ENCODE data around the gene WDR47. TPM values are rescaled to one million over a fixed set of nuclear protein-coding genes. Genes with fewer than 3 reads are reported as not detected.

Gene WDR47
- total RNA-seq, 1 experiment from 2014 or later = 6.6 TPM

- no peak overlapping the region for H2AK5ac ChIP-seq (ENCODE audit: insufficient read length, low read length)
- H3K9ac ChIP-seq (ENCODE audit: extremely low read depth, insufficient read length, low read length) = no peak overlapping the region
- H3K4ac ChIP-seq (ENCODE audit: low read depth, low read length) = no peak overlapping the region
- no peak overlapping the region for H2BK20ac ChIP-seq (ENCODE audit: low read depth, low read length, poor library complexity, severe bottlenecking)
- Mint-ChIP-seq H3K36me3 (ENCODE audit: insufficient read depth in 1 of 3, low read depth in 3 of 3) (no peaks in the 10 kb centered on the region), H3K9me3 (no peaks in the 10 kb centered on the region), H3K27ac (no peak overlapping the region; a peak in 1 of 7 replicates), H3K4me3 (no peak overlapping the region), H3K4me1 (peaks cover 0 to 2% of the 10 kb centered on the region in 2 experiments; a peak in 3 of 4 replicates), H3K27me3 (ENCODE audit: low read depth) (no peaks in the 10 kb centered on the region)
- H2BK15ac ChIP-seq (ENCODE audit: low read depth, low read length) = no peak overlapping the region
- TF ChIP-seq CTCF (conservative IDR thresholded peaks at IDR 0.05) = no peak
- no peak for DNase-seq
- no peak overlapping the region for H3T11ph ChIP-seq (ENCODE audit: low read length)
- no peak overlapping the region for H2BK5ac ChIP-seq (ENCODE audit: insufficient read length, low read length)
- H2BK120ac ChIP-seq (ENCODE audit: low read depth, low read length, poor library complexity, severe bottlenecking) = no peak overlapping the region
- H4K5ac ChIP-seq (ENCODE audit: insufficient read length, low read depth, low read length) = no peak overlapping the region
- no peaks in the 10 kb centered on the region for H3K79me1 ChIP-seq (ENCODE audit: insufficient read depth, low read depth, low read length, poor library complexity, severe bottlenecking)
- H3K4me2 ChIP-seq (ENCODE audit: insufficient read depth, insufficient read length, low read length) = no peak overlapping the region
- H3K18ac ChIP-seq (ENCODE audit: insufficient read length, low read depth, low read length) = no peak overlapping the region
- H3K4me1 ChIP-seq (ENCODE audit: insufficient read depth, low read length) = peaks cover 5% of the 10 kb centered on the region
- H3K9me3 ChIP-seq (ENCODE audit: control insufficient read depth, low read depth, low read length) = no peaks in the 10 kb centered on the region
- no peaks in the 10 kb centered on the region for H3K79me2 ChIP-seq (ENCODE audit: insufficient read depth, low read length)
- no peak overlapping the region for H2AFZ ChIP-seq (ENCODE audit: low read length)
- no peak overlapping the region for H3K27ac ChIP-seq (ENCODE audit: insufficient read length, low read depth, low read length)
- no peak overlapping the region for H3K14ac ChIP-seq (ENCODE audit: insufficient read depth, low read length)
- H2BK12ac ChIP-seq (ENCODE audit: insufficient read length, low read depth, low read length) = no peak overlapping the region
- H4K91ac ChIP-seq (ENCODE audit: insufficient read length, low read depth, low read length) = no peak overlapping the region
- H3K27me3 ChIP-seq (ENCODE audit: insufficient read depth, low read length) = no peaks in the 10 kb centered on the region
- no peak overlapping the region for H3K56ac ChIP-seq (ENCODE audit: insufficient read length, low read depth, low read length)
- H4K20me1 ChIP-seq (ENCODE audit: control insufficient read depth, insufficient read depth, insufficient read length) = no peaks in the 10 kb centered on the region
- no peaks in the 10 kb centered on the region for H3K23me2 ChIP-seq (ENCODE audit: insufficient read length, low read depth, low read length, poor library complexity, severe bottlenecking)
- H4K8ac ChIP-seq (replicated peaks; ENCODE audit: insufficient read length, low read depth, low read length) = no peak overlapping the region
- H3K23ac ChIP-seq (ENCODE audit: insufficient read length, low read depth, low read length) = no peak overlapping the region
These were observed 72.6 kb downstream of the WDR47 start for GRCh38 chr1:108969346-108969745.
